Kidney (tissue), 14 donors: ENCODE measurements around the gene MRPL22. TPM values are rescaled to one million over a fixed set of nuclear protein-coding genes. Genes with fewer than 3 reads are reported as not detected.

Experiments used
- DNase-seq, 5 donors: peaks; one replicate each; pipeline ENCODE4 v3.0.0-alpha.2; 2013 to 2020
- FAIRE-seq: peaks from 2 replicates; lab custom pipeline; 2012; peaks lifted over from hg19 to GRCh38; lab: Jason Lieb, UNC
- H3K27ac ChIP-seq, 2 donors: one replicate each; pipeline ENCODE4 v1.7.0; 2013; ENCODE audit warnings: low read depth in 2 of 2, low read length in 2 of 2, inconsistent platforms in 1 of 2
- H3K27me3 ChIP-seq: one replicate; pipeline ENCODE4 v1.7.1; 2013; ENCODE audit warnings: low read length, inconsistent platforms; ENCODE audit not compliant: control insufficient read depth, insufficient read depth
- H3K36me3 ChIP-seq, 3 donors: one replicate each; pipeline versions ENCODE4 v1.7.0 to v1.7.1; 2013; ENCODE audit warnings: low read length in 3 of 3, control low read depth in 1 of 3, inconsistent platforms in 1 of 3; ENCODE audit not compliant: insufficient read depth in 3 of 3, control insufficient read depth in 2 of 3
- H3K4me1 ChIP-seq, 3 donors: one replicate each; pipeline versions ENCODE4 v1.7.0 to v1.7.1; 2013; ENCODE audit warnings: low read length in 3 of 3, inconsistent platforms in 1 of 3, low read depth in 1 of 3; ENCODE audit not compliant: control insufficient read depth in 2 of 3, insufficient read depth in 2 of 3
- H3K4me3 ChIP-seq, 3 donors: one replicate each; pipeline versions ENCODE4 v1.7.0 to v1.8.1; 2013; ENCODE audit warnings: low read length in 3 of 3, control low read depth in 1 of 3, inconsistent platforms in 1 of 3
- H3K9ac ChIP-seq, 3 donors: one replicate each; pipeline versions ENCODE4 v1.7.0 to v1.7.1; 2013; ENCODE audit warnings: low read length in 3 of 3, control low read depth in 1 of 3, inconsistent platforms in 1 of 3
- H3K9me3 ChIP-seq, 3 donors: one replicate each; pipeline versions ENCODE4 v1.7.0 to v1.7.1; 2013; ENCODE audit warnings: low read length in 3 of 3, control low read depth in 1 of 3, inconsistent platforms in 1 of 3; ENCODE audit not compliant: control insufficient read depth in 2 of 3, insufficient read depth in 1 of 3
- intact Hi-C: fragments of 100-400 bp; cut with DNase I; formaldehyde crosslinking; loops from one replicate; pipeline ENCODE4 v1.11.1; 2022
- polyA plus RNA-seq: library from polyadenylated mRNA; stranded (reverse); fragments of 350-450 nt; fragmentation: Illumina TruSeq; extraction: RNeasy Lipid Tissue Mini Kit (QIAGEN cat#74804); gene quantifications from one replicate; pipeline ENCODE4 v1.2.3, GENCODE V29; 2014; ENCODE audit warnings: low read depth, low replicate concordance; ENCODE audit not compliant: insufficient read depth
- total RNA-seq: library from RNA; stranded (reverse); fragmentation: NEBNext Ultra II Directional; extraction: Animal tissue kit (Norgen Biotek cat#: 25700); gene quantifications from one replicate; pipeline ENCODE4 v1.2.1, GENCODE V29; 2021
- TF ChIP-seq, protein P1 (sequence below): IDR thresholded peaks from 3 replicates; pipeline ENCODE4 v1.5.1; 2012; ENCODE audit warnings: mild to moderate bottlenecking, moderate library complexity, borderline replicate concordance; ENCODE audit not compliant: insufficient read depth; ENCODE audit errors: extremely low read depth
- donor health status: control.
- donor health status: control.
- donor health status: control.
- donor health status: control.
- donor health status: control.
- donor health status: DM: yes; HTN: yes; CAD: no.
- donor health status: Normal renal cell carcinoma (clear cell type).

The MRPL22 gene
- total and polyA plus RNA-seq, 2 donors from 2014 or later = 40.8 to 72.7 TPM

DNA sequence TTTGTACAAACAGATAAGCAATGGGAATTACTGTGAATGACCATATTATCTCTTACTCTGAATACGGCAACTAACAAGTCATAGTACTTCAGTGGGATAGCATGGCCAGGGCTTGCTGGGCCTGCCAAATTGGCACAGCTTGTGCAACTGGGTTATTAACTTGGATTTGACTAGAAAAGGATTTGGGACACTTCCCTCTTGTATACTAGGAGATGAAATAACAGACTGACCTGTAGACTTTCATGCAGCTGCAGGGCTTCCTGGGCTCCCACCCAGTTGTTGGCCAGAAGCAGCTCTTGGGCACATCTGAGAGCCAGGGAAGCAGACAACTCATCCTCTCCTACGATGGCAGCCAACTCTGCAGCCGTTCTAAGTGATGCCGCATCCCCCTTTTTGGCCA lies 42.7 kb upstream of the MRPL22 start:
- Histone ChIP-seq H3K36me3 (peaks cover 5 to 55% (median 36%) of the 10 kb centered on the region in 3 donors), H3K9me3 (no peaks in the 10 kb centered on the region), H3K4me1 (no peaks in the 10 kb centered on the region), H3K4me3 (no peak overlapping the region), H3K9ac (no peak overlapping the region), H3K27ac (no peak overlapping the region), H3K27me3 (no peaks in the 10 kb centered on the region)
- DNase-seq (no peak), FAIRE-seq (no peak)
- intact Hi-C loops = no loop called here
- TF ChIP-seq, protein P1, sequence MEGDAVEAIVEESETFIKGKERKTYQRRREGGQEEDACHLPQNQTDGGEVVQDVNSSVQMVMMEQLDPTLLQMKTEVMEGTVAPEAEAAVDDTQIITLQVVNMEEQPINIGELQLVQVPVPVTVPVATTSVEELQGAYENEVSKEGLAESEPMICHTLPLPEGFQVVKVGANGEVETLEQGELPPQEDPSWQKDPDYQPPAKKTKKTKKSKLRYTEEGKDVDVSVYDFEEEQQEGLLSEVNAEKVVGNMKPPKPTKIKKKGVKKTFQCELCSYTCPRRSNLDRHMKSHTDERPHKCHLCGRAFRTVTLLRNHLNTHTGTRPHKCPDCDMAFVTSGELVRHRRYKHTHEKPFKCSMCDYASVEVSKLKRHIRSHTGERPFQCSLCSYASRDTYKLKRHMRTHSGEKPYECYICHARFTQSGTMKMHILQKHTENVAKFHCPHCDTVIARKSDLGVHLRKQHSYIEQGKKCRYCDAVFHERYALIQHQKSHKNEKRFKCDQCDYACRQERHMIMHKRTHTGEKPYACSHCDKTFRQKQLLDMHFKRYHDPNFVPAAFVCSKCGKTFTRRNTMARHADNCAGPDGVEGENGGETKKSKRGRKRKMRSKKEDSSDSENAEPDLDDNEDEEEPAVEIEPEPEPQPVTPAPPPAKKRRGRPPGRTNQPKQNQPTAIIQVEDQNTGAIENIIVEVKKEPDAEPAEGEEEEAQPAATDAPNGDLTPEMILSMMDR = no peak

DNA sequence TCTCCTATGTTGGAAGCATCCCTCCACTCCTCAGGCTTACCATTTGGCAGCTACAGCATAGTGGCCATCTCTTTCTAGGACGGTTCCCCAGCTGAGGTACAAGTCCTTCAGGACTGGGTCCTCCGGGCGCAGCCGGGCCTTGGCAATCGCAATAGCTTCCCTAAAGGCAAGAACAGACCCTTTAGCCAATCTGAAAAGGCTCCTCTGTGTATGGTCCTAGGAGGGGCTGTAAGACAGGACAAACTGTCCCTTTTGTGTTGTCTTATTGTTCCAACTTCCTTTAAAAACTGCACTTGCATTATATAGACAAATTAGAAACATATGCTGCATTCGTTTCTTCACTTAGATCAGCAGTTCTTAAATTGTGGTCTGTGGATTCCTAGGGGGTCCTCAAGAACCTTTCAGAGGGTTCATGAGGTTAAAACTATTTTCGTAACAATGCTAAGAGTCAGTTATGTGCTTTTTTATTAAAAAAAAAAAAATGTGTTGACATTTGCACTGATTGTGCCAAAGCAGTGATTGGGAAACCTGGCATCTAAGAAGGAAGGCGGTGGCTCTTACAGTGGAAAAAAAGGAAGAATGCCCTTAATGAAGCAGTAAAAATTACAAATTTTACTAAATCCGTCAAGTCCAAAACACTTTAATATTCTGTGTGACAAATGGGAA lies 41.6 kb upstream of the MRPL22 start:
- H3K27me3 ChIP-seq = no peaks in the 10 kb centered on the region
- no peak overlapping the region for H3K9ac ChIP-seq
- FAIRE-seq (no peak), DNase-seq (no peak)
- intact Hi-C loops = no loop called here
- TF ChIP-seq, protein P1 = no peak
- no peak overlapping the region for H3K27ac ChIP-seq
- H3K4me3 ChIP-seq = no peak overlapping the region
- peaks cover 5 to 55% (median 36%) of the 10 kb centered on the region in 3 donors for H3K36me3 ChIP-seq
- H3K4me1 ChIP-seq = no peaks in the 10 kb centered on the region
- H3K9me3 ChIP-seq = no peaks in the 10 kb centered on the region

DNA sequence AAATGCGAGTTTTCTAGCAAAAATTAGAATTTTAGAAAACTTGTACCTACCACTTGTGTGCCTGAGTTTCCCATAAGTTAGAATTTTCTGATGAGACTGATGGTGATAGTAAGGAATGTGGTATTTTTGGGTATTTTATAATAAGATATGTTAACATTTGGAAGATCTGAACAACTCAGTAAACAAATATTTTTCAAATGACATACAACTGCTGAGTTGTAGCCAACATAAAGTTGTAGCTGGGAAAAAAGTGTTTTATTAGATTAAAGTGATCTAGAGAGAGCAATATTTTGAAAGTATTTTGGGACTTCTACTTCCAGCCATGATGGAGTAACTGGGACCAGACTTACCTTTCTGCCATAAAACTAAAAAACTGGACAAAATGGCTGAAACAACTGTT lies 40.8 kb upstream of the MRPL22 start:
- FAIRE-seq (no peak), DNase-seq (no peak)
- Histone ChIP-seq H3K36me3 (peaks cover 5 to 54% (median 33%) of the 10 kb centered on the region in 3 donors), H3K4me3 (no peak overlapping the region), H3K27ac (no peak overlapping the region), H3K4me1 (no peaks in the 10 kb centered on the region), H3K9ac (no peak overlapping the region), H3K9me3 (no peaks in the 10 kb centered on the region), H3K27me3 (no peaks in the 10 kb centered on the region)
- TF ChIP-seq, protein P1 = no peak
- intact Hi-C loops = no loop called here
